ENCODE data around the gene SLC17A9. TPM values are rescaled to one million over a fixed set of nuclear protein-coding genes. Genes with fewer than 3 reads are reported as not detected.
A peak's percentile ranks its signal among the peaks of the same experiment; 100 is the strongest.

Gene SLC17A9
- total and polyA plus RNA-seq, 4 donors: 2.4 to 17.3 (median 9.6) TPM

- peaks cover 0 to under 1% (median 0%) of the 10 kb centered on the region in 4 donors for H3K9me3 ChIP-seq (ENCODE audit: control insufficient read depth in 4 of 4, insufficient read depth in 3 of 4, low read length in 3 of 4)
These were observed 1.6 kb downstream of the SLC17A9 start for GRCh38 chr20:62953839-62954703.

GRCh38 chr20:62955519-62956386 is 3.2 kb downstream of the SLC17A9 start:
- no peak for TF ChIP-seq CTCF (IDR thresholded peaks at IDR 0.05; ENCODE audit: control extremely low read depth, extremely low read depth)
- H3K27ac ChIP-seq (ENCODE audit: low read depth in 1 of 2, low read length in 1 of 2): no peak overlapping the region
- H3K9ac ChIP-seq (ENCODE audit: insufficient read depth in 1 of 2, low read length in 2 of 2): no peak overlapping the region
- ATAC-seq (ENCODE audit: insufficient read depth, low FRiP score) (no peak), DNase-seq (no peak)
- H3K27me3 ChIP-seq (ENCODE audit: control insufficient read depth in 3 of 3, insufficient read depth in 3 of 3, low read length in 2 of 3): no peaks in the 10 kb centered on the region
- H3K4me1 ChIP-seq (ENCODE audit: control insufficient read depth in 5 of 5, insufficient read depth in 5 of 5, low read length in 5 of 5): peaks cover 0 to 23% (median 20%) of the 10 kb centered on the region in 5 donors
- WGBS, 2 donors: 67 to 70% methylated on average over 23 of the region's 23 CpGs
- H3K9me3 ChIP-seq (ENCODE audit: control insufficient read depth in 4 of 4, insufficient read depth in 3 of 4, low read length in 3 of 4): no peaks in the 10 kb centered on the region
- H3K36me3 ChIP-seq (ENCODE audit: control insufficient read depth in 4 of 4, insufficient read depth in 4 of 4, low read length in 4 of 4): peaks cover 0 to 2% (median 0%) of the 10 kb centered on the region in 4 donors
- no peak overlapping the region for H3K4me3 ChIP-seq

More at GRCh38 chr20:62953839-62954703, 1.6 kb downstream of the SLC17A9 start:
- Histone ChIP-seq H3K9ac (ENCODE audit: insufficient read depth in 1 of 2, low read length in 2 of 2) (peak overlapping the region in 1 of 2 donors; percentile 51), H3K4me3 (no peak overlapping the region), H3K4me1 (ENCODE audit: control insufficient read depth in 5 of 5, insufficient read depth in 5 of 5, low read length in 5 of 5) (peaks cover 0 to 23% (median 20%) of the 10 kb centered on the region in 5 donors), H3K27ac (ENCODE audit: low read depth in 1 of 2, low read length in 1 of 2) (peak overlapping the region in 1 of 2 donors; percentile 69), H3K36me3 (ENCODE audit: control insufficient read depth in 4 of 4, insufficient read depth in 4 of 4, low read length in 4 of 4) (peaks cover 0 to 15% (median 7%) of the 10 kb centered on the region in 4 donors), H3K27me3 (ENCODE audit: control insufficient read depth in 3 of 3, insufficient read depth in 3 of 3, low read length in 2 of 3) (no peaks in the 10 kb centered on the region)
- DNase-seq (peak; percentile 83 to 90 (median 85)), ATAC-seq (ENCODE audit: insufficient read depth, low FRiP score) (peak; percentile 67)
- TF ChIP-seq CTCF (IDR thresholded peaks at IDR 0.05; ENCODE audit: control extremely low read depth, extremely low read depth): no peak
- 2 to 4% methylated on average over 29 to 32 of the region's 32 CpGs for WGBS, 2 donors

- H3K36me3 ChIP-seq (ENCODE audit: control insufficient read depth in 4 of 4, insufficient read depth in 4 of 4, low read length in 4 of 4): peaks cover 0 to 2% (median 0%) of the 10 kb centered on the region in 4 donors
- H3K9me3 ChIP-seq (ENCODE audit: control insufficient read depth in 4 of 4, insufficient read depth in 3 of 4, low read length in 3 of 4): no peaks in the 10 kb centered on the region
- DNase-seq: no peak
- peaks cover 0 to 23% (median 20%) of the 10 kb centered on the region in 5 donors for H3K4me1 ChIP-seq (ENCODE audit: control insufficient read depth in 5 of 5, insufficient read depth in 5 of 5, low read length in 5 of 5)
- ATAC-seq (ENCODE audit: insufficient read depth, low FRiP score): no peak
- no peaks in the 10 kb centered on the region for H3K27me3 ChIP-seq (ENCODE audit: control insufficient read depth in 3 of 3, insufficient read depth in 3 of 3, low read length in 2 of 3)
- no peak for TF ChIP-seq CTCF (IDR thresholded peaks at IDR 0.05; ENCODE audit: control extremely low read depth, extremely low read depth)
- 92 to 95% methylated on average over 25 of the region's 25 CpGs for WGBS, 2 donors
- no peak overlapping the region for H3K4me3 ChIP-seq
- no peak overlapping the region for H3K27ac ChIP-seq (ENCODE audit: low read depth in 1 of 2, low read length in 1 of 2)
- H3K9ac ChIP-seq (ENCODE audit: insufficient read depth in 1 of 2, low read length in 2 of 2): no peak overlapping the region
These were observed 4.1 kb downstream of the SLC17A9 start for GRCh38 chr20:62956387-62957135.
